Measurements from ENCODE around the gene RANBP17. TPM values are rescaled to one million over a fixed set of nuclear protein-coding genes. Genes with fewer than 3 reads are reported as not detected.

RANBP17 gene
- total RNA-seq, 2 experiments from 2014 or later: not detected

DNA sequence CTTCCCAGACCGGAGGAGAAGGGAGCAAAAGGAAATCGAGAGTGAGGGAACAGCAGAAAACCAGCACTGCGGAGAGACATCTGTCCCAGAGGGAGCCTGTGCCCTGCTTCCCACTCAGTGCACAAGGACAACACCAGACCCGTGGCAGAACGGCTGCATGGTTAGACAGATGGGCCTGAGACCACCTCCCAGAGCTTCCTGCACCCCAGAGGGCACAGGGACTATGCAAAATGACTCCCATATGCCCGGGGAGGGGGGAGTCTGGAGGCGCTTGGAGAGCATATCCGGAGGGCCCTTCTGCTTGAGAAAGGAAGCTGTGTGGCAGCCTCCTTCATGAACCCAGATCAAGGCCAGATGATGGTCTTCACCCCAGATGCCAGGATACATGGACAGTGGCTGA, 473.8 kb downstream of the RANBP17 start:
- H3K4me1 Mint-ChIP-seq: peaks cover 8% of the 10 kb centered on the region
- H3K9me3 Mint-ChIP-seq (ENCODE audit: low read depth): no peaks in the 10 kb centered on the region
- H3K4me3 Mint-ChIP-seq: no peak overlapping the region
- no peak overlapping the region for H3K27ac Mint-ChIP-seq
- H3K36me3 Mint-ChIP-seq: no peaks in the 10 kb centered on the region
- DNase-seq (no peak), ATAC-seq (no peak)
- H3K27me3 Mint-ChIP-seq: peaks cover 48% of the 10 kb centered on the region
- CTCF ChIA-PET: interaction anchor here (2.0 to 8.3 kb wide), 2 partner anchors 127 to 130 kb away, joined by 5 to 89 read pairs; no protein-coding TSS in a partner anchor

DNA sequence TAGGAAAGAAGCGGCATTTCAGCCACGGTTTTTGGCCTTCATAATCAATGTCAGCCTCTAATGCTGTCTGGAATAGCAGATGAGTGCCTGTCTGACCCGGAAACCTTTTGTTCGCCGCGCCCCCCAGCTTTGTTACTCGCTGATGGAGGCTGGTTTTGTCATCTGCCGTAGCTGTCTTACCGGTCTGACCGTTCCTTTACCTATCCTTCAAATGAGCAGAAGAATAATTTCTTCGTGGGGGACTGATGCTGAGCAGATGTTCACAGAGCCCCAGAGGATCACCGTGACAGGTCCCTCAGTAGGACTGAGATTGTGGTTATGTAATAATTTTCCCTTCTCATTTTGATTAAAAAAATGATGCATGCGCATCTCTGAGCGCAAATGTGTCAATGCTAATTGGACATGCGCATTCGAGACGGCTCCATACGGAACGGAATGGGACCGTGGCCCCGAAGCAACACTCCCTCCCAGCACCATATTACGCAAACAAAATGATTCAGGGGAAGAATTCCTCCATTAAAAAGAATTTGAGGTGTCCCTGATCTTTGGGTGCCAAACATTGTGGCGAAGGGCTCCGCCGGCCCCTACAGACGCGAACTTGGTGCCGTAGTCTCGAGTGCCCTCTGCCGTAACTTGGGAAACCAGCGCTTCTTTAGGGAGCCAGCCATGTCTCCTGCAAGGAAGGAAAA, 474.8 kb downstream of the RANBP17 start:
- Mint-ChIP-seq H3K36me3 (no peaks in the 10 kb centered on the region), H3K4me3 (peak overlapping the region; percentile 45), H3K27me3 (peaks cover 50% of the 10 kb centered on the region), H3K27ac (no peak overlapping the region), H3K9me3 (ENCODE audit: low read depth) (no peaks in the 10 kb centered on the region), H3K4me1 (peaks cover 8% of the 10 kb centered on the region)
- peak; percentile 53 for DNase-seq
- CTCF ChIA-PET: interaction anchor here (8.3 kb wide), 1 partner anchor 131 kb away, joined by 89 read pairs; no protein-coding TSS in a partner anchor
- ATAC-seq: peak; percentile 51

GRCh38 chr5:171337210-171337569, 475.4 kb downstream of the RANBP17 start:
- Mint-ChIP-seq H3K4me3 (peak overlapping the region; percentile 45), H3K27ac (no peak overlapping the region), H3K27me3 (peaks cover 51% of the 10 kb centered on the region), H3K9me3 (ENCODE audit: low read depth) (no peaks in the 10 kb centered on the region), H3K4me1 (peaks cover 8% of the 10 kb centered on the region), H3K36me3 (no peaks in the 10 kb centered on the region)
- no peak for ATAC-seq
- CTCF ChIA-PET: interaction anchor here (1.0 to 8.3 kb wide), 3 partner anchors 28 to 131 kb away, joined by 3 to 89 read pairs (median 3); partner anchors contain the start of gene TLX3
- no peak for DNase-seq

- H3K4me3 Mint-ChIP-seq: no peak overlapping the region
- no peaks in the 10 kb centered on the region for H3K9me3 Mint-ChIP-seq (ENCODE audit: low read depth)
- peaks cover 40% of the 10 kb centered on the region for H3K27me3 Mint-ChIP-seq
- no peak for DNase-seq
- no peak overlapping the region for H3K27ac Mint-ChIP-seq
- peaks cover 8% of the 10 kb centered on the region for H3K4me1 Mint-ChIP-seq
- CTCF ChIA-PET: interaction anchor here (8.3 kb wide), 1 partner anchor 134 kb away, joined by 89 read pairs; no protein-coding TSS in a partner anchor
- no peak for ATAC-seq
- no peaks in the 10 kb centered on the region for H3K36me3 Mint-ChIP-seq
These were observed 478.2 kb downstream of the RANBP17 start for GRCh38 chr5:171340042-171340441.

DNA sequence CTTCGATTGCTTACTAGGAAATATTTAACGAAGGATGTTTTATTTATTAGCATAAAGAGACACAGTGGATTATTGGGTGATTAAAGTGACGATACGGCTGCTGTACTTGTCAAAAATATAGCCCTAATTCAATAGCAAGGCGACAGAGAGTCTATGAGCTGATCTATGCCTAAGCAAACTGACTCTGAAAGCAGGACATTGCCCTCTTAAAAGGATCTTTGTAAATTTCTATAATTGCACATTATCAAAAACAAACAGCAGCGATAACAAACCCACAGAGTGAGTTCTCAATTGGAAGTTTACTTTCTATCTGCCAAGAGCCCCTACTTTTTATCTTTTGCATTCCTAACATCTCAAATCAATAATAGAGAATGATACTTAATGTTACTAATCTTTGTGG, 478.7 kb downstream of the RANBP17 start:
- peaks cover 8% of the 10 kb centered on the region for H3K4me1 Mint-ChIP-seq
- H3K36me3 Mint-ChIP-seq: no peaks in the 10 kb centered on the region
- DNase-seq (no peak), ATAC-seq (no peak)
- H3K27me3 Mint-ChIP-seq: peaks cover 35% of the 10 kb centered on the region
- CTCF ChIA-PET: interaction anchor here (0.8 to 8.3 kb wide), 2 partner anchors 135 to 714 kb away, joined by 4 to 89 read pairs; no protein-coding TSS in a partner anchor
- H3K27ac Mint-ChIP-seq: no peak overlapping the region
- H3K4me3 Mint-ChIP-seq: no peak overlapping the region
- H3K9me3 Mint-ChIP-seq (ENCODE audit: low read depth): no peaks in the 10 kb centered on the region

DNA sequence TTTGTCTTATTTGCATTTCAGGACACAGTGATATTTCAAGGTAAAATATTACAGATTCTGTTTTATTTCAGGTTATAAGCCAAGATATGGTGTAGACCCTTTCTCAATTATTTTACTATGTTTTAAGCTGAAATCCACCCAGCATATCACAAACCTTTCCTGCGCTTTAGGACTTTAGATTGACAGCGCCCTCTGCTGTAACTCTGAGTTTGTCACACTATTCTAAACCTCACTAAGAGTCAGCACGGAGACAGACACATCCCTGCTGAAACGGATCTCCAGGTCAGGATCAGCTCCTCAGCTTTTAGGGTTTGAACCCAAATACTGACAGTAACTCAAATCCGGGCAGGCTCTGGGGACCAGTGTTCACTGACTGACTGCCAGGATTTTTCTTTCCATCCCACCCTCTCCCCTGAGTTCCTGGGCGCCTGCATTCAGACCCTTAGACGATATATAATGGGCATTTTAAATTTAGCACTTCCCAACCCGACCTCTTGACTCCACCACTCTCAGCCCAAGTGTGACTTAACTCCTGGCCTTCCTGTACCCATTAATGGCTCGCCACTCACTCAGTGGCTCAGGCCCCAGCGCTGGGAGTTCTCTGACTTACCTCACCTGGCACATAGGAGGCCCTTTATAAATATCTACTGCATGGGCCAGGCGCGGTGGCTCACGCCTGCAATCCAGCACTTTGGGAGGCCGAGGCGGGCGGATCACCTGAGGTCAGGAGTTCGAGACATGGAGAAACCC, 480.7 kb downstream of the RANBP17 start:
- H3K36me3 Mint-ChIP-seq: no peaks in the 10 kb centered on the region
- peak; percentile 55 for DNase-seq
- H3K9me3 Mint-ChIP-seq (ENCODE audit: low read depth): no peaks in the 10 kb centered on the region
- H3K27me3 Mint-ChIP-seq: peaks cover 19% of the 10 kb centered on the region
- no peak overlapping the region for H3K27ac Mint-ChIP-seq
- H3K4me1 Mint-ChIP-seq: no peaks in the 10 kb centered on the region
- CTCF ChIA-PET: interaction anchor here (1.2 to 8.3 kb wide), 9 partner anchors 9 to 597 kb away, joined by 3 to 89 read pairs (median 4); no protein-coding TSS in a partner anchor
- ATAC-seq: peak; percentile 73
- H3K4me3 Mint-ChIP-seq: no peak overlapping the region

- CTCF ChIA-PET: no interaction called here
- Mint-ChIP-seq H3K36me3 (no peaks in the 10 kb centered on the region), H3K9me3 (ENCODE audit: low read depth) (no peaks in the 10 kb centered on the region), H3K4me1 (no peaks in the 10 kb centered on the region), H3K27ac (no peak overlapping the region), H3K4me3 (no peak overlapping the region), H3K27me3 (peaks cover 12% of the 10 kb centered on the region)
- DNase-seq: no peak
- no peak for ATAC-seq
These were observed 483.3 kb downstream of the RANBP17 start for GRCh38 chr5:171344936-171345608.

Other genes starting within 250 kb of the RANBP17 start
- not detected for gene GABRP, start 78.3 kb upstream of the RANBP17 start, total RNA-seq